ENCODE results near the gene MIEN1. TPM values are rescaled to one million over a fixed set of nuclear protein-coding genes. Genes with fewer than 3 reads are reported as not detected.

The MIEN1 gene
- total RNA-seq, 1 donor from 2014 or later = 38.9 TPM

DNA sequence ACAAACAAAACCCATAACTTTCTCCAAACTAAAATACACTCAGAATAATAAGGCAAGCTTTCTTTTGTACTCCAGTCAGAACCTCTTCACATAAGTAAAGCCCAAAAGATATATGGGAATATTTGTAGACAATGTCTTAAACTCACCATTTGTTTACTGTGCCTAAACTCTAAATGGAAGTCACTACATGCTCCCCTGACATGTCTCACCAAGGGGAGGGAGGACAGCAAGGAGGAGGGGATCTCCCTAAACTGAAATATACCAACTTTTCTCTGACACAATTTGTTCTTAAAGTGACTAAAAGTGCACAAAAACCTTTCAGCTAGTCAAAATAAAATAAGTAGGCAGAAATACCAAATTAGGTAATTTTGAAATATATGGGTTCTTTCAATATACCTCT lies 45.9 kb upstream of the MIEN1 start:
- H3K27me3 ChIP-seq (ENCODE audit: insufficient read depth, low read length) = peaks cover 51% of the 10 kb centered on the region
- TF ChIP-seq, protein P1, sequence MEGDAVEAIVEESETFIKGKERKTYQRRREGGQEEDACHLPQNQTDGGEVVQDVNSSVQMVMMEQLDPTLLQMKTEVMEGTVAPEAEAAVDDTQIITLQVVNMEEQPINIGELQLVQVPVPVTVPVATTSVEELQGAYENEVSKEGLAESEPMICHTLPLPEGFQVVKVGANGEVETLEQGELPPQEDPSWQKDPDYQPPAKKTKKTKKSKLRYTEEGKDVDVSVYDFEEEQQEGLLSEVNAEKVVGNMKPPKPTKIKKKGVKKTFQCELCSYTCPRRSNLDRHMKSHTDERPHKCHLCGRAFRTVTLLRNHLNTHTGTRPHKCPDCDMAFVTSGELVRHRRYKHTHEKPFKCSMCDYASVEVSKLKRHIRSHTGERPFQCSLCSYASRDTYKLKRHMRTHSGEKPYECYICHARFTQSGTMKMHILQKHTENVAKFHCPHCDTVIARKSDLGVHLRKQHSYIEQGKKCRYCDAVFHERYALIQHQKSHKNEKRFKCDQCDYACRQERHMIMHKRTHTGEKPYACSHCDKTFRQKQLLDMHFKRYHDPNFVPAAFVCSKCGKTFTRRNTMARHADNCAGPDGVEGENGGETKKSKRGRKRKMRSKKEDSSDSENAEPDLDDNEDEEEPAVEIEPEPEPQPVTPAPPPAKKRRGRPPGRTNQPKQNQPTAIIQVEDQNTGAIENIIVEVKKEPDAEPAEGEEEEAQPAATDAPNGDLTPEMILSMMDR (IDR thresholded peaks at IDR 0.05; ENCODE audit: insufficient read depth, low read depth, low read length) = no peak
- no peak for TF ChIP-seq EZH2 (IDR thresholded peaks at IDR 0.05; ENCODE audit: insufficient read depth, low read length)
- H3K36me3 ChIP-seq (ENCODE audit: insufficient read depth, low read length) = no peaks in the 10 kb centered on the region
- no peaks in the 10 kb centered on the region for H3K9me3 ChIP-seq (ENCODE audit: insufficient read depth, low read depth, low read length)
- H3K9me3 Mint-ChIP-seq (ENCODE audit: unreplicated experiment) = no peaks in the 10 kb centered on the region
- no peak for DNase-seq (ENCODE audit: low read depth)
- no peak overlapping the region for H3K27ac Mint-ChIP-seq (ENCODE audit: unreplicated experiment)
- H3K4me1 ChIP-seq (ENCODE audit: insufficient read depth, low read length) = no peaks in the 10 kb centered on the region
- no peak overlapping the region for H3K9ac ChIP-seq (ENCODE audit: low read length)
- H2AFZ ChIP-seq (ENCODE audit: low read depth, low read length) = no peak overlapping the region
- H3K4me3 ChIP-seq (ENCODE audit: insufficient read depth, low read depth, low read length) = no peak overlapping the region
- H3K4me2 ChIP-seq (ENCODE audit: low read length) = no peak overlapping the region
- H3K4me1 Mint-ChIP-seq (ENCODE audit: low read depth, unreplicated experiment) = peaks cover 4% of the 10 kb centered on the region
- H3K4me3 Mint-ChIP-seq (ENCODE audit: unreplicated experiment) = no peak overlapping the region
- no peak overlapping the region for H3K27ac ChIP-seq (ENCODE audit: low read depth, low read length)
- H3K27me3 Mint-ChIP-seq (ENCODE audit: low read depth, unreplicated experiment) = peaks cover 5% of the 10 kb centered on the region
- no peaks in the 10 kb centered on the region for H3K36me3 Mint-ChIP-seq (ENCODE audit: low read depth, unreplicated experiment)
- no peaks in the 10 kb centered on the region for H3K79me2 ChIP-seq (ENCODE audit: insufficient read depth, low read length)
- H4K20me1 ChIP-seq (ENCODE audit: insufficient read depth, low read length) = no peaks in the 10 kb centered on the region
- FAIRE-seq = no peak

DNA sequence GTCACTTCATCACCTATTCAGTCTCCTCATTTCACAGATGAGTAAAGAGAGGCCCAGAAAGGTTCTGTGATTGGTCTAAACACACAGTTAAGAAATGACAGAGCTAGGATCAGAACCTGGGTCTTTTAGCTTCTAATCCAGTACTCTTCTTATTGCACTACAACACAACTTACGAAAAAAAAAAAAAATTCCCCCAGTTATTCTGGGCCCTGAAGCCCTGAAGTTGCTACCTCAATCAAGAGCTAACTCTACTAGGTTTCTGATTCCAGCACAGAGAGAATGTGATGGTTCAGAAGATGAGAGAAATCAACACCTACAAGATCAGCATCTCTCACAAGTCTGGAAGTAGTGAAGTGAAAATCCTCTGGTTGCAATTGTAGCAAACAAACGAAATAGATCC lies 44.7 kb upstream of the MIEN1 start:
- Histone ChIP-seq H3K27me3 (ENCODE audit: insufficient read depth, low read length) (peaks cover 48% of the 10 kb centered on the region), H2AFZ (ENCODE audit: low read depth, low read length) (no peak overlapping the region), H3K36me3 (ENCODE audit: insufficient read depth, low read length) (no peaks in the 10 kb centered on the region), H3K4me3 (ENCODE audit: insufficient read depth, low read depth, low read length) (no peak overlapping the region), H3K27ac (ENCODE audit: low read depth, low read length) (no peak overlapping the region), H3K4me2 (ENCODE audit: low read length) (no peak overlapping the region), H3K4me1 (ENCODE audit: insufficient read depth, low read length) (no peaks in the 10 kb centered on the region), H3K9me3 (ENCODE audit: insufficient read depth, low read depth, low read length) (no peaks in the 10 kb centered on the region), H3K79me2 (ENCODE audit: insufficient read depth, low read length) (no peaks in the 10 kb centered on the region), H4K20me1 (ENCODE audit: insufficient read depth, low read length) (no peaks in the 10 kb centered on the region), H3K9ac (ENCODE audit: low read length) (no peak overlapping the region)
- H3K9me3 Mint-ChIP-seq (ENCODE audit: unreplicated experiment) = no peaks in the 10 kb centered on the region
- FAIRE-seq (no peak), DNase-seq (ENCODE audit: low read depth) (no peak)
- H3K27ac Mint-ChIP-seq (ENCODE audit: unreplicated experiment) = no peak overlapping the region
- H3K4me3 Mint-ChIP-seq (ENCODE audit: unreplicated experiment) = no peak overlapping the region
- TF ChIP-seq, protein P1 (IDR thresholded peaks at IDR 0.05; ENCODE audit: insufficient read depth, low read depth, low read length) = no peak
- no peak for TF ChIP-seq EZH2 (IDR thresholded peaks at IDR 0.05; ENCODE audit: insufficient read depth, low read length)
- H3K4me1 Mint-ChIP-seq (ENCODE audit: low read depth, unreplicated experiment) = peaks cover 8% of the 10 kb centered on the region
- H3K36me3 Mint-ChIP-seq (ENCODE audit: low read depth, unreplicated experiment) = no peaks in the 10 kb centered on the region
- H3K27me3 Mint-ChIP-seq (ENCODE audit: low read depth, unreplicated experiment) = peaks cover 5% of the 10 kb centered on the region

GRCh38 chr17:39774047-39774446 lies 43.7 kb upstream of the MIEN1 start:
- Histone ChIP-seq H3K9me3 (ENCODE audit: insufficient read depth, low read depth, low read length) (no peaks in the 10 kb centered on the region), H3K79me2 (ENCODE audit: insufficient read depth, low read length) (no peaks in the 10 kb centered on the region), H3K27ac (ENCODE audit: low read depth, low read length) (no peak overlapping the region), H3K4me2 (ENCODE audit: low read length) (no peak overlapping the region), H2AFZ (ENCODE audit: low read depth, low read length) (no peak overlapping the region), H3K4me1 (ENCODE audit: insufficient read depth, low read length) (no peaks in the 10 kb centered on the region), H3K36me3 (ENCODE audit: insufficient read depth, low read length) (no peaks in the 10 kb centered on the region), H4K20me1 (ENCODE audit: insufficient read depth, low read length) (no peaks in the 10 kb centered on the region), H3K4me3 (ENCODE audit: insufficient read depth, low read depth, low read length) (no peak overlapping the region), H3K27me3 (ENCODE audit: insufficient read depth, low read length) (peaks cover 50% of the 10 kb centered on the region), H3K9ac (ENCODE audit: low read length) (no peak overlapping the region)
- no peak overlapping the region for H3K4me3 Mint-ChIP-seq (ENCODE audit: unreplicated experiment)
- peaks cover 12% of the 10 kb centered on the region for H3K4me1 Mint-ChIP-seq (ENCODE audit: low read depth, unreplicated experiment)
- H3K9me3 Mint-ChIP-seq (ENCODE audit: unreplicated experiment) = no peaks in the 10 kb centered on the region
- no peak for TF ChIP-seq EZH2 (IDR thresholded peaks at IDR 0.05; ENCODE audit: insufficient read depth, low read length)
- TF ChIP-seq, protein P1 (IDR thresholded peaks at IDR 0.05; ENCODE audit: insufficient read depth, low read depth, low read length) = no peak
- FAIRE-seq = no peak
- no peaks in the 10 kb centered on the region for H3K36me3 Mint-ChIP-seq (ENCODE audit: low read depth, unreplicated experiment)
- no peak for DNase-seq (ENCODE audit: low read depth)
- H3K27me3 Mint-ChIP-seq (ENCODE audit: low read depth, unreplicated experiment) = peaks cover 5% of the 10 kb centered on the region
- H3K27ac Mint-ChIP-seq (ENCODE audit: unreplicated experiment) = no peak overlapping the region
